ENCODE results near the gene NTRK3.

DNA sequence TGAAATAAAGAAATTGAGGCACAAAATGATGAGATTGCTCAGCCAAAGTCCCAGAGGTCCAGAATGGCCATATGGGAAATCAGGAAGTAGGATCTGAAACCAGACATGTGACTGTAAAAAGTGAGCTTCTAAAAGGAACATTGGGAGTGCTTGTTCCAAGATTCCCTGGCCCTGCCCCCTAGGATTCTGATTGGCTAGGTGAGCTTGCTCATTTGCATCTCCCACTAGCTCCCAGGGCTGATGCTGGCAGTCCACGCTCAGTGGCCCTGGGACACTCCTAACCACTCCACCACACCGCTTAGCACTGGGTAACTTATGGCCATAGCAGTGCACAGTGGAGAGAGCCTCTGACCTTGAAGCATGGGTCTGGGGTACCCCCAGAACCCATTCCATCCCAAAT lies 326.7 kb downstream of the NTRK3 start:
- TF ChIP-seq EZH2 (IDR thresholded peaks at IDR 0.05) (no peak), POLR2AphosphoS5 (IDR thresholded peaks at IDR 0.05; ENCODE audit: borderline replicate concordance, low read depth, low read length) (no peak), FOXP2 (optimal IDR thresholded peaks at IDR 0.05; ENCODE audit: control extremely low read depth, extremely low read length, insufficient read depth) (no peak)

Data from SK-N-MC (cell line).